Left lung (tissue), 10 donors: ENCODE data around the gene RANBP17. TPM values are rescaled to one million over a fixed set of nuclear protein-coding genes. Genes with fewer than 3 reads are reported as not detected.

ENCODE experiments used
- ATAC-seq: fragments of 200-7000 bp; cut with Tn5 transposase; one replicate; pipeline ENCODE4 v1.9.1; 2020; ENCODE audit warnings: moderate library complexity
- DNase-seq, 4 donors: peaks; one replicate each; pipeline ENCODE4 v3.0.0-alpha.2; 2013 to 2020
- H3K27ac ChIP-seq, 2 donors: fragments of 200-600 bp; sonication (generic) in 1 of 2; one replicate each; pipeline versions ENCODE4 v1.5.0 to v1.8.0; 2020 to 2021
- H3K27me3 ChIP-seq, 2 donors: fragments of 200-600 bp; sonication (generic) in 1 of 2; one replicate each; pipeline versions ENCODE4 v1.5.0 to v1.8.0; 2020 to 2021
- H3K36me3 ChIP-seq, 2 donors: fragments of 200-600 bp; sonication (generic) in 1 of 2; one replicate each; pipeline versions ENCODE4 v1.5.0 to v1.8.0; 2020 to 2021
- H3K4me1 ChIP-seq, 2 donors: fragments of 200-600 bp; one replicate each; pipeline ENCODE4 v1.8.0; 2021
- H3K4me3 ChIP-seq, 2 donors: fragments of 200-600 bp; sonication (generic) in 1 of 2; one replicate each; pipeline versions ENCODE4 v1.5.0 to v1.8.0; 2020 to 2021; ENCODE audit warnings: mild to moderate bottlenecking in 1 of 2
- H3K9me3 ChIP-seq, 2 donors: fragments of 200-600 bp; sonication (generic) in 1 of 2; one replicate each; pipeline versions ENCODE4 v1.5.0 to v1.8.0; 2020 to 2021
- intact Hi-C, 2 donors: fragments of 100-400 bp; cut with DNase I; formaldehyde crosslinking; loops; one replicate each; pipeline versions ENCODE4 v1.11.2 to v1.14.2; 2022
- polyA plus RNA-seq, 6 donors: library from polyadenylated mRNA; unstranded; fragments of 120-200 nt; gene quantifications; one replicate each; pipeline ENCODE4 v1.2.1, GENCODE V29; 2013; ENCODE audit not compliant: insufficient read length in 6 of 6
- total RNA-seq, 2 donors: library from RNA; stranded (reverse); fragmentation: NEBNext Ultra II Directional; extraction: Animal tissue kit (Norgen Biotek cat#: 25700); gene quantifications; one replicate each; pipeline ENCODE4 v1.2.1, GENCODE V29; 2021
- TF ChIP-seq, protein P1 (sequence below), 2 donors: fragments of 200-600 bp; sonication (generic) in 1 of 2; IDR thresholded peaks; one replicate each; pipeline versions ENCODE4 v1.5.0 to v1.8.0; 2021; ENCODE audit warnings: antibody characterized with exemption in 2 of 2
- donor health status: DM: no; HTN: yes; CAD: no.
- donor health status: DM: no; HTN: no; CAD: no.

RANBP17 gene
- total and polyA plus RNA-seq, 8 donors = 17.0 to 44.5 (median 33.7) TPM

DNA sequence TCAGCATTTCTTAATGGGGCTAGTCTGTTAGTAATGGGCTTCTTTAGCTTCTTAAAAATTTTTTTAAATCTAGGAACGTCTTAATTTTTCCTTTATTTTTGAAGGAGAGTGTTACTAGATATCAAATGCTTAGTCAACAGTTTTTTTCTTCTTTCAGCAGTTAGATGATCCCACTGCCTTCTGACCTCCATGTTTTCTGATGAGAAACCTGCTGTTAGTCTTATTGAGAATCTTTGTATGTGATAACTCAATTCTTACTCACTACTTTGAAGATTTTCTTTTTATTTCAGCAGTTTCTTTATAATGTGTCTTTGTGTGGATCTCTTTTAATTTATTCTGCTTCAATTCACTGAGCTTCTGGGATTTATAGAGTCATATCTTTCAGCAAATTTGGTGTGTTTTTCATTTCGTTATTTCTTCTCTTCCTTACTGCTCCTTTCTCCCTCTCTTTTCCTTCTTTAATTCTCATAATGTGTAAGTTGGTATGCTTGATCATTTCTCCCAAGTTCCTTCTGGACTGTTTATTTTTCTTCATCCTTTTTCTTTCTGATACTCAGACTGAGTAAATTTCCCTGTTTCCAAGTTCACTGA is 205.8 kb downstream of the RANBP17 start:
- Histone ChIP-seq H3K4me3 (no peak overlapping the region), H3K27ac (no peak overlapping the region), H3K36me3 (no peaks in the 10 kb centered on the region), H3K27me3 (no peaks in the 10 kb centered on the region), H3K9me3 (peaks cover 0 to 57% of the 10 kb centered on the region in 2 donors), H3K4me1 (no peaks in the 10 kb centered on the region)
- intact Hi-C loops = no loop called here
- DNase-seq = no peak
- TF ChIP-seq, protein P1, sequence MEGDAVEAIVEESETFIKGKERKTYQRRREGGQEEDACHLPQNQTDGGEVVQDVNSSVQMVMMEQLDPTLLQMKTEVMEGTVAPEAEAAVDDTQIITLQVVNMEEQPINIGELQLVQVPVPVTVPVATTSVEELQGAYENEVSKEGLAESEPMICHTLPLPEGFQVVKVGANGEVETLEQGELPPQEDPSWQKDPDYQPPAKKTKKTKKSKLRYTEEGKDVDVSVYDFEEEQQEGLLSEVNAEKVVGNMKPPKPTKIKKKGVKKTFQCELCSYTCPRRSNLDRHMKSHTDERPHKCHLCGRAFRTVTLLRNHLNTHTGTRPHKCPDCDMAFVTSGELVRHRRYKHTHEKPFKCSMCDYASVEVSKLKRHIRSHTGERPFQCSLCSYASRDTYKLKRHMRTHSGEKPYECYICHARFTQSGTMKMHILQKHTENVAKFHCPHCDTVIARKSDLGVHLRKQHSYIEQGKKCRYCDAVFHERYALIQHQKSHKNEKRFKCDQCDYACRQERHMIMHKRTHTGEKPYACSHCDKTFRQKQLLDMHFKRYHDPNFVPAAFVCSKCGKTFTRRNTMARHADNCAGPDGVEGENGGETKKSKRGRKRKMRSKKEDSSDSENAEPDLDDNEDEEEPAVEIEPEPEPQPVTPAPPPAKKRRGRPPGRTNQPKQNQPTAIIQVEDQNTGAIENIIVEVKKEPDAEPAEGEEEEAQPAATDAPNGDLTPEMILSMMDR (IDR thresholded peaks at IDR 0.05) = no peak
- no peak for ATAC-seq

DNA sequence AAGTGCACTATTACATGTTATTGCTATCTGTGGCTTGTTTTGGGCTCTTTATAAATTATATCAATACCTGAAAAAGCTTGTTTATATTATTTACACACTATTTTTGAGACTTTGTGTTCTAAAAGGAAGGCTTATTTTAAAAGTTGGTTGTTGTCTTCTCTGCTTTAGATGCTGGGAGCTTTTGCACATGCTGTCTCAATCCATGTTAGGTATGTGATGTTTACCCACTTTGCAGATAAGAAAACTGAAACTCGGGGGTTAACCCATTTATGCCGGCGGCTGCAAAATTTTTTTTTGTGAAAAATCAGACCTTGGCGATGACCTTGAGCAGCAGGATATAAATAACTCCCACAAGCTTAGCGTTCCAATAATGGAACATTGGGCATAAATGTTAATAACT is 212.9 kb downstream of the RANBP17 start:
- Histone ChIP-seq H3K36me3 (no peaks in the 10 kb centered on the region), H3K27ac (no peak overlapping the region), H3K4me3 (no peak overlapping the region), H3K27me3 (no peaks in the 10 kb centered on the region), H3K4me1 (no peaks in the 10 kb centered on the region), H3K9me3 (peaks cover 0 to 8% of the 10 kb centered on the region in 2 donors)
- DNase-seq = no peak
- no peak for ATAC-seq
- intact Hi-C loops = no loop called here
- TF ChIP-seq, protein P1 (IDR thresholded peaks at IDR 0.05) = no peak

DNA sequence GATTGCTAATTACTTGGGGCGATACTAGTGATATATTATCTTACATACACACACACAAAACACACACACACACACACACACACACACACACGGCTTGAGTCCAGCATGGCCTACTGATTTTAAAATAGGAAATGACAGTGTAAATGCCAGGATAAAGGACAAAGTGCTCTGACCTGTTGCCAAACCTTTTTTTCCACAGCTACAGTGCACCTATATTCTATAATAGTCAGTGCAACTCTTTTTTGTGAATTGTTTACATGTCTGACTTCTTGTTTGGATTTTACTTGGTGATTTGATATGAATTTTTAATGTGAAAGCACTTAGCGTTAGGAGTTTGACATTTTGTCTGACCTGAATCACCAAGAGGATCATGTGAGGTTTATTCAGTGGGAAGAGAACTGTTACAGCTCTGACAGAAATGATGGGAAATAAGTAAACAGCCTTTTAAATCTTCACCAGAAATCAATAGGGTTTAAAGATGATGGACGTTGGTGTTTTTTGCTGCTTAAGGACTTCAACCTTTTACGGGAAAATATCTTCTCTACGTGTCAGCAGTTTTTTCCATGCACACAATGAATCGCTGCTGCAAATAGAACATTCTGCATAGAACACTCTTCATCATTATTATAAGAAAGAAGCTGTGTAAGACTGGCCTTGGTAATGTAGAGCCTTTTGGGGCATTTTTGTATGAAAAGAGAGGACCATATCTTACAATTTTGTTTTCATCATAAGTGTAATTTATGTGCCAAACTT is 218.5 kb downstream of the RANBP17 start:
- peaks cover 0 to 8% of the 10 kb centered on the region in 2 donors for H3K9me3 ChIP-seq
- no peaks in the 10 kb centered on the region for H3K27me3 ChIP-seq
- H3K36me3 ChIP-seq = no peaks in the 10 kb centered on the region
- H3K4me1 ChIP-seq = no peaks in the 10 kb centered on the region
- TF ChIP-seq, protein P1 (IDR thresholded peaks at IDR 0.05) = no peak
- H3K4me3 ChIP-seq = no peak overlapping the region
- DNase-seq = no peak
- no peak for ATAC-seq
- H3K27ac ChIP-seq = no peak overlapping the region
- intact Hi-C loops = no loop called here

DNA sequence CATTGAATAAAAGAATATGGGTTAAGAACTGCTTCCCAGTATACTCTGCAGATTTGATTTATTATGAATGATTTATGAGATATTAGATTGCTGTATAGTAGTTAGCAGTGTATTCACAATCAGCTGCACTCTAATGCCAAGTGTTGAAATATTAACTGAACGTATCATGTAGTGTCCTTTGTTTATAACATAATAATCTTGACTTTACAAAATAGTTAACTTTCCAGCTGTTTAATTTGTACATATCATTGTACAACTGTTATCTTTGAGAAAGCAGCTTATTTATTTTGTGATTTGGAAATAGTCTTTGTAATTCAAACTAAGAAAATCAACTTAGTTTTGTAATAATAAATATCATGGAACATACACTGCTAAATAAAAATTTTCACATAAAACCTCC is 219.5 kb downstream of the RANBP17 start:
- Histone ChIP-seq H3K9me3 (peaks cover 0 to 8% of the 10 kb centered on the region in 2 donors), H3K4me3 (no peak overlapping the region), H3K4me1 (no peaks in the 10 kb centered on the region), H3K27ac (no peak overlapping the region), H3K36me3 (no peaks in the 10 kb centered on the region), H3K27me3 (no peaks in the 10 kb centered on the region)
- DNase-seq (peak in 2 of 4 donors; percentile 9 to 17), ATAC-seq (no peak)
- intact Hi-C loops = no loop called here
- TF ChIP-seq, protein P1 (IDR thresholded peaks at IDR 0.05) = no peak

DNA sequence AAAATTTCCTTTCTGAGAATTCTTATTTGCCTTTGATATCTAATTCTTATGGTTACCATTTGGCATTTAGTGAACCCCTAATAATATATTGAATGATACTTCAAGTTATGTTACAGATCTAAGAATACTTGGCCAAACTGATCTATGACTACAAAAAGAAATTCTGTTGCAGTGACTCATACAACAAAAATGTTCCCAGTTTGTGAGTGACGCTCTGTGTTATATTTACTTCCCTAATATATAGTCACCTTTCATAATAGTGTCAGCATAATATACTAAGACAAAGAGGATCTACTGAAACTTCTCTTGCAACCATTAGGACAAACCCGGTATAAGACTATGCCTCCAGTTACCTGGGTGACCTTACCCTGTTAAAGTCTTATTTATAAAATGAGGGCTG is 230.4 kb downstream of the RANBP17 start:
- Histone ChIP-seq H3K4me1 (no peaks in the 10 kb centered on the region), H3K4me3 (no peak overlapping the region), H3K27me3 (no peaks in the 10 kb centered on the region), H3K36me3 (no peaks in the 10 kb centered on the region), H3K9me3 (peaks cover 0 to 10% of the 10 kb centered on the region in 2 donors), H3K27ac (no peak overlapping the region)
- ATAC-seq (peak; percentile 56), DNase-seq (no peak)
- intact Hi-C loops = no loop called here
- TF ChIP-seq, protein P1 (IDR thresholded peaks at IDR 0.05) = no peak
